ENCODE measurements around the gene FIBCD1. TPM values are rescaled to one million over a fixed set of nuclear protein-coding genes. Genes with fewer than 3 reads are reported as not detected.

Gene FIBCD1
- total and polyA plus RNA-seq, 2 of the 8 experiments (the other 6 are each of a cell fraction or from before 2014, with no cell fraction given): 6.1 to 8.8 TPM

DNA sequence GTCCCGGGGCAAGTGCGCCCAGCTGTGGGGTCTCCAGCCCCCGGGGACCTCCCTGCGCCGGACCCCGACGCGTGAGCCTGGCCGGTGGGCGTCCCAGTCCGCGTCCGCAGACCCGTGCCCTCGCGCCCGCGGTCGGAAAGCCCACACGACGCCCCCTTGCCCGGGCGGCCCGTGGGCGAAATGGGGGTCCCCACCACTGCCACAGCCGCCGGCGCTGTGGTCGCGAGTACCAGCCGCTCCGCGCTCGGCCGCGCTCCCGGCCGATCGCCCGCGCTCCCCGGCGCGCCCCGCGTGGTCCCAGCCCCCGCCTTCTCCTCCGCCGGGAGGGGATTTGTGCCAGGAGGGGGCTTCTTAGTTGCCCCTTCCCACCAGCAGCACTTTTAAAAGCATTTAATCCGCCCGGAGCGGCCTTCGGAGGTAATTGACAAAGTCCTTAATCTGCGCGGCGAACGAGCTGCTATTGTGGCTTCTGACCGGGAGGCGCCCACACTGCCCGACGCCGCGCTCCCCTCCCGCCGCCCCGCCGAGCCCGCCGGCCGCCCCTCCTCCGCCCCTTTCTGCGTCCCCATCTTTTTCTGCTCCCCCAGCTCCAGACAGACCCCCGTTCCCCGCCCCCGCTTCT is 469 bp upstream of the FIBCD1 start (continued):
- TF ChIP-seq KDM4A (IDR thresholded peaks at IDR 0.05; ENCODE audit: low read depth, low read length, severe bottlenecking): peak; percentile 1
- TF ChIP-seq RFX5 (IDR thresholded peaks at IDR 0.05; ENCODE audit: borderline replicate concordance, low read depth, low read length): no peak
- no peak for TF ChIP-seq TCF12 (IDR thresholded peaks at IDR 0.05; ENCODE audit: low read depth, low read length)
- TF ChIP-seq SUZ12 (IDR thresholded peaks at IDR 0.05; ENCODE audit: low read length): peak; percentile 82; the same call in 1 of the 2 replicates
